ENCODE data around the gene TAS1R1.
"Not testable (repeated sequence)": the region's sequence is repeated elsewhere in the genome, so short reads cannot be mapped to it uniquely, and the experiment has no call there.

The TAS1R1 gene

GRCh38 chr1:6588128-6588892 is 33.2 kb downstream of the TAS1R1 start:
- DNase-seq (ENCODE audit: low spot score) = no peak
- FAIRE-seq = no peak

GRCh38 chr1:6588893-6589520 is 33.9 kb downstream of the TAS1R1 start:
- FAIRE-seq = no peak

GRCh38 chr1:6590046-6590445 is 34.9 kb downstream of the TAS1R1 start:
- no peak for DNase-seq (ENCODE audit: low spot score)
- no peak for FAIRE-seq

More at GRCh38 chr1:6588893-6589520, 33.9 kb downstream of the TAS1R1 start:
- no peak for DNase-seq (ENCODE audit: low spot score)

- DNase-seq (ENCODE audit: low spot score) (no peak), FAIRE-seq (no peak)
Observed at GRCh38 chr1:6591222-6591621, 36.1 kb downstream of the TAS1R1 start.

GRCh38 chr1:6591644-6592043 is 36.5 kb downstream of the TAS1R1 start:
- no peak for DNase-seq (ENCODE audit: low spot score)
- no peak for FAIRE-seq

- DNase-seq (ENCODE audit: low spot score) (no peak), FAIRE-seq (no peak)
Observed at GRCh38 chr1:6592441-6592840, 37.3 kb downstream of the TAS1R1 start.

- FAIRE-seq (no peak), DNase-seq (ENCODE audit: low spot score) (no peak)
Observed at GRCh38 chr1:6592865-6593593, 37.9 kb downstream of the TAS1R1 start.

- FAIRE-seq = no peak
- DNase-seq (ENCODE audit: low spot score) = no peak
Observed at GRCh38 chr1:6593810-6594209, 38.7 kb downstream of the TAS1R1 start.

GRCh38 chr1:6594977-6595740 is 40.1 kb downstream of the TAS1R1 start:
- FAIRE-seq (no peak), DNase-seq (ENCODE audit: low spot score) (no peak)

GRCh38 chr1:6596351-6596750 is 41.2 kb downstream of the TAS1R1 start:
- no peak for FAIRE-seq
- DNase-seq (ENCODE audit: low spot score) = no peak

- DNase-seq (ENCODE audit: low spot score) (no peak), FAIRE-seq (no peak)
Observed at GRCh38 chr1:6596886-6597776, 42.0 kb downstream of the TAS1R1 start.

GRCh38 chr1:6597777-6598131 is 42.6 kb downstream of the TAS1R1 start:
- DNase-seq (ENCODE audit: low spot score) = no peak

GRCh38 chr1:6599141-6599975 is 44.3 kb downstream of the TAS1R1 start:
- no peak for FAIRE-seq
- peak; percentile 28 for DNase-seq (ENCODE audit: low spot score)

More at GRCh38 chr1:6597777-6598131, 42.6 kb downstream of the TAS1R1 start:
- no peak for FAIRE-seq

- FAIRE-seq; DNase-seq (ENCODE audit: low spot score): not testable (repeated sequence)
Observed at GRCh38 chr1:6599991-6600390, 44.9 kb downstream of the TAS1R1 start.

GRCh38 chr1:6600410-6601048 is 45.4 kb downstream of the TAS1R1 start:
- FAIRE-seq (no peak), DNase-seq (ENCODE audit: low spot score) (no peak)

GRCh38 chr1:6601049-6601922 is 46.2 kb downstream of the TAS1R1 start:
- DNase-seq (ENCODE audit: low spot score) = peak; percentile 96
- peak; percentile 90 for FAIRE-seq

GRCh38 chr1:6601923-6602668 is 47.0 kb downstream of the TAS1R1 start:
- DNase-seq (ENCODE audit: low spot score) = no peak
- no peak for FAIRE-seq

All from RCC 7860 (cell line).